ENCODE results near the gene CACNA1H.

GRCh38 chr16:1107731-1108130 is 45.2 kb upstream of the CACNA1H start:
- TF ChIP-seq, protein P1, sequence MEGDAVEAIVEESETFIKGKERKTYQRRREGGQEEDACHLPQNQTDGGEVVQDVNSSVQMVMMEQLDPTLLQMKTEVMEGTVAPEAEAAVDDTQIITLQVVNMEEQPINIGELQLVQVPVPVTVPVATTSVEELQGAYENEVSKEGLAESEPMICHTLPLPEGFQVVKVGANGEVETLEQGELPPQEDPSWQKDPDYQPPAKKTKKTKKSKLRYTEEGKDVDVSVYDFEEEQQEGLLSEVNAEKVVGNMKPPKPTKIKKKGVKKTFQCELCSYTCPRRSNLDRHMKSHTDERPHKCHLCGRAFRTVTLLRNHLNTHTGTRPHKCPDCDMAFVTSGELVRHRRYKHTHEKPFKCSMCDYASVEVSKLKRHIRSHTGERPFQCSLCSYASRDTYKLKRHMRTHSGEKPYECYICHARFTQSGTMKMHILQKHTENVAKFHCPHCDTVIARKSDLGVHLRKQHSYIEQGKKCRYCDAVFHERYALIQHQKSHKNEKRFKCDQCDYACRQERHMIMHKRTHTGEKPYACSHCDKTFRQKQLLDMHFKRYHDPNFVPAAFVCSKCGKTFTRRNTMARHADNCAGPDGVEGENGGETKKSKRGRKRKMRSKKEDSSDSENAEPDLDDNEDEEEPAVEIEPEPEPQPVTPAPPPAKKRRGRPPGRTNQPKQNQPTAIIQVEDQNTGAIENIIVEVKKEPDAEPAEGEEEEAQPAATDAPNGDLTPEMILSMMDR (IDR thresholded peaks at IDR 0.05): no peak
- no peak for TF ChIP-seq POLR2A (IDR thresholded peaks at IDR 0.05)
